CD4-positive, CD25-positive, alpha-beta regulatory T cell (primary cell): ENCODE measurements around the gene EPS8. TPM values are rescaled to one million over a fixed set of nuclear protein-coding genes. Genes with fewer than 3 reads are reported as not detected.
"Not testable (repeated sequence)": the region's sequence is repeated elsewhere in the genome, so short reads cannot be mapped to it uniquely, and the experiment has no call there.

Experiments used
- ATAC-seq, 2 donors: fragments of 150-1000 bp; cut with Tn5 transposase; one replicate each; pipeline ENCODE4 v1.10.0; 2021; ENCODE audit warnings: low read depth in 2 of 2, moderate number of reproducible peaks in 2 of 2, moderate library complexity in 1 of 2
- DNase-seq, 3 donors: peaks; one replicate each; pipeline versions ENCODE4 v3.0.0 to v3.0.0-alpha.2; 2012 to 2022; ENCODE audit warnings: mixed read lengths in 1 of 3
- H3K27ac ChIP-seq: one replicate; pipeline ENCODE4 v1.7.0; 2013; ENCODE audit warnings: mild to moderate bottlenecking, low read length; ENCODE audit not compliant: insufficient read depth, poor library complexity, severe bottlenecking
- H3K27me3 ChIP-seq: one replicate; pipeline ENCODE4 v1.7.0; 2013; ENCODE audit warnings: low read length; ENCODE audit not compliant: control insufficient read depth, insufficient read depth
- H3K36me3 ChIP-seq: one replicate; pipeline ENCODE4 v1.7.0; 2013; ENCODE audit warnings: mild to moderate bottlenecking, low read length, moderate library complexity; ENCODE audit not compliant: control insufficient read depth, insufficient read depth
- H3K4me1 ChIP-seq: 2 replicates; pipeline ENCODE4 v1.7.0; 2013; ENCODE audit warnings: mild to moderate bottlenecking, low read length; ENCODE audit not compliant: insufficient read depth, control insufficient read depth, poor library complexity, severe bottlenecking
- H3K4me3 ChIP-seq: one replicate; pipeline ENCODE4 v1.7.0; 2013; ENCODE audit warnings: low read depth, mild to moderate bottlenecking, low read length, moderate library complexity
- H3K9me3 ChIP-seq, 2 experiments: 1 replicate in 1 of 2; 2 replicates in 1 of 2; pipeline ENCODE4 v1.7.0; 2013; ENCODE audit warnings: low read length in 2 of 2, mild to moderate bottlenecking in 1 of 2, moderate library complexity in 1 of 2; ENCODE audit not compliant: control insufficient read depth in 2 of 2
- H3K27ac Mint-ChIP-seq, 3 donors: one replicate each; pipeline ENCODE4 v1.8.0; 2020 to 2022; ENCODE audit warnings: mild to moderate bottlenecking in 3 of 3, mixed read lengths in 3 of 3, moderate library complexity in 2 of 3
- H3K27me3 Mint-ChIP-seq: one replicate; pipeline ENCODE4 v1.8.0; 2022; ENCODE audit warnings: mild to moderate bottlenecking, mixed read lengths
- H3K36me3 Mint-ChIP-seq: one replicate; pipeline ENCODE4 v1.8.0; 2020; ENCODE audit warnings: mixed read lengths
- H3K4me1 Mint-ChIP-seq, 4 donors: one replicate each; pipeline ENCODE4 v1.8.0; 2020 to 2022; ENCODE audit warnings: mixed read lengths in 4 of 4, mild to moderate bottlenecking in 1 of 4
- H3K4me3 Mint-ChIP-seq, 4 donors: one replicate each; pipeline ENCODE4 v1.8.0; 2020 to 2022; ENCODE audit warnings: mild to moderate bottlenecking in 4 of 4, mixed read lengths in 4 of 4, moderate library complexity in 3 of 4
- H3K9me3 Mint-ChIP-seq, 7 donors: one replicate each; pipeline ENCODE4 v1.8.0; 2020 to 2022; ENCODE audit warnings: mixed read lengths in 7 of 7, mild to moderate bottlenecking in 3 of 7, moderate library complexity in 2 of 7
- polyA plus RNA-seq, 4 donors: library from polyadenylated mRNA; unstranded; fragments of 300-500 nt; fragmentation: Illumina TruSeq; gene quantifications; one replicate each; pipeline ENCODE4 v1.2.3, GENCODE V29; 2021
- total RNA-seq: library from RNA; stranded (reverse); gene quantifications from one replicate; pipeline ENCODE4 v1.2.3, GENCODE V29; 2022

EPS8 gene
- total and polyA plus RNA-seq, 5 donors from 2014 or later, result 1.1 to 3.3 (median 1.8) TPM

GRCh38 chr12:15751741-15752140, 37.4 kb downstream of the EPS8 start:
- H3K4me1 Mint-ChIP-seq, result no peaks in the 10 kb centered on the region
- Histone ChIP-seq H3K27ac (no peak overlapping the region), H3K4me1 (no peaks in the 10 kb centered on the region), H3K4me3 (no peak overlapping the region), H3K27me3 (peaks cover 3% of the 10 kb centered on the region), H3K36me3 (no peaks in the 10 kb centered on the region), H3K9me3 (no peaks in the 10 kb centered on the region)
- no peaks in the 10 kb centered on the region for H3K36me3 Mint-ChIP-seq
- DNase-seq (no peak), ATAC-seq (no peak)
- no peak overlapping the region for H3K27ac Mint-ChIP-seq
- no peak overlapping the region for H3K4me3 Mint-ChIP-seq
- H3K9me3 Mint-ChIP-seq, result peaks cover 0 to 8% (median 0%) of the 10 kb centered on the region in 7 donors
- H3K27me3 Mint-ChIP-seq, result peaks cover 11% of the 10 kb centered on the region

GRCh38 chr12:15749937-15750336, 39.3 kb downstream of the EPS8 start:
- H3K27ac ChIP-seq, result no peak overlapping the region
- no peaks in the 10 kb centered on the region for H3K4me1 Mint-ChIP-seq
- no peak overlapping the region for H3K4me3 ChIP-seq
- H3K27me3 Mint-ChIP-seq, result peaks cover 11% of the 10 kb centered on the region
- H3K9me3 ChIP-seq, result no peaks in the 10 kb centered on the region
- no peak for ATAC-seq
- no peaks in the 10 kb centered on the region for H3K36me3 Mint-ChIP-seq
- no peak overlapping the region for H3K27ac Mint-ChIP-seq
- no peak for DNase-seq
- no peaks in the 10 kb centered on the region for H3K36me3 ChIP-seq
- H3K4me3 Mint-ChIP-seq, result peak overlapping the region in 1 of 4 donors; percentile 28
- peaks cover 3% of the 10 kb centered on the region for H3K27me3 ChIP-seq
- H3K9me3 Mint-ChIP-seq, result peaks cover 0 to 4% (median 0%) of the 10 kb centered on the region in 7 donors
- H3K4me1 ChIP-seq, result no peaks in the 10 kb centered on the region

DNA sequence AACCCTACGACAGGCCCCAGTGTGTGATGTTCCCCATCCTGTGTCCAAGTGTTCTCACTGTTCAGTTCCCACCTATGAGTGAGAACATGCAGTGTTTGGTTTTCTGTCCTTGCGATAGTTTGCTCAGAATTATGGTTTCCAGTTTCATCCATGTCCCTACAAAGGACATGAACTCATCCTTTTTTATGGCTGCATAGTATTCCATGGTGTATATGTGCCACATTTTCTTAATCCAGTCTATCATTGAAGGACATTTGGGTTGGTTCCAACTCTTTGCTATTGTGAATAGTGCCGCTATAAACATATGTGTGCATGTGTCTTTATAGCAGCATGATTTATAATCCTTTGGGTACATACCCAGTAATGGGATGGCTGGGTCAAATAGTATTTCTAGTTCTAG, 47.3 kb downstream of the EPS8 start:
- not testable (repeated sequence) for H3K4me1 ChIP-seq, DNase-seq, H3K4me1 Mint-ChIP-seq, H3K36me3 Mint-ChIP-seq, H3K36me3 ChIP-seq, H3K4me3 ChIP-seq, H3K27ac ChIP-seq, H3K27ac Mint-ChIP-seq, H3K27me3 ChIP-seq, H3K27me3 Mint-ChIP-seq, H3K4me3 Mint-ChIP-seq, ATAC-seq, H3K9me3 ChIP-seq
- H3K9me3 Mint-ChIP-seq, result peaks cover 0 to 13% (median 2%) of the 10 kb centered on the region in 7 donors

DNA sequence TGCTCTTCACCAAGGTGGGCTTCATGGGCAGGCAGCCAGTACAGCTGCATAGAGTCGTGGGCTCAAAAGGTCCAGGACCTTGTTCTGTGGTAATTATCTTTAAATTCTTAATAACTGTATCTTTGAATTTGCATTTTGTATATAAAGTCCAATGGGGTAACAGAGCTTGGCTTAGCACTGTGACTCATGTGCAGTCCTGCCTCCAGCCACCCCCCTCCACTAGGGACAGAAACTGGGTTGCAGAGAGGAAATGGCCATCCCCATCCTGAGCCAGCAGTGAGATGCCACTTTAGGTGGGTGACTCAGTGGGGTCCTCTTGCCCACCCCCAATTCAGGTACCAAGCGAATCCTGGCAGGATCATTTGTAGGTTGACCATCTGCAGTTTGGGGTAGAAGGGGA, 48.1 kb downstream of the EPS8 start:
- H3K4me1 Mint-ChIP-seq, result no peaks in the 10 kb centered on the region
- H3K36me3 Mint-ChIP-seq, result no peaks in the 10 kb centered on the region
- H3K27ac Mint-ChIP-seq, result no peak overlapping the region
- Histone ChIP-seq H3K4me1 (no peaks in the 10 kb centered on the region), H3K4me3 (no peak overlapping the region), H3K27me3 (no peaks in the 10 kb centered on the region), H3K27ac (no peak overlapping the region), H3K36me3 (no peaks in the 10 kb centered on the region), H3K9me3 (no peaks in the 10 kb centered on the region)
- no peak overlapping the region for H3K4me3 Mint-ChIP-seq
- H3K27me3 Mint-ChIP-seq, result no peaks in the 10 kb centered on the region
- ATAC-seq, result no peak
- DNase-seq, result no peak
- peaks cover 0 to 13% (median 2%) of the 10 kb centered on the region in 7 donors for H3K9me3 Mint-ChIP-seq

DNA sequence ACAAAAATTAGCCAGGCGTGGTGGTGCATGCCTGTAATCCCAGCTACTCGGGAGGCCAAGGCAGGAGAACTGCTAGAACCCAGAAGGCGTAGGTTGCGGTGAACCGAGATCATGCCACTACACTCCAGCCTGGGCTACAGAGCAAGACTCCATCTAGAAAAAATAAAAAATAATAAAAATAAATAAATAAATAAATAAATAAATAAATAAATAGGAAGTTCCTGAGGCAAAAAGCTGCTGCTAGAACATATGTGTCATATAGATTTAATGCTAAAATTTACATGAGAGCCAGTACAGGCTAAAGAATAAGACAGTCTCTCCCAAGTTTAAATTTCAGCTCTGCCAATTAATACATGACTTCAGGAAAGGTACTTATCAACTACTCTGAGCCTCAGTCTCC, 48.8 kb downstream of the EPS8 start:
- not testable (repeated sequence) for H3K4me3 ChIP-seq, ATAC-seq, H3K27ac Mint-ChIP-seq, H3K27me3 Mint-ChIP-seq, DNase-seq, H3K9me3 ChIP-seq, H3K36me3 Mint-ChIP-seq, H3K4me1 Mint-ChIP-seq, H3K36me3 ChIP-seq, H3K27me3 ChIP-seq, H3K4me3 Mint-ChIP-seq, H3K27ac ChIP-seq, H3K4me1 ChIP-seq
- peaks cover 0 to 13% (median 2%) of the 10 kb centered on the region in 7 donors for H3K9me3 Mint-ChIP-seq

DNA sequence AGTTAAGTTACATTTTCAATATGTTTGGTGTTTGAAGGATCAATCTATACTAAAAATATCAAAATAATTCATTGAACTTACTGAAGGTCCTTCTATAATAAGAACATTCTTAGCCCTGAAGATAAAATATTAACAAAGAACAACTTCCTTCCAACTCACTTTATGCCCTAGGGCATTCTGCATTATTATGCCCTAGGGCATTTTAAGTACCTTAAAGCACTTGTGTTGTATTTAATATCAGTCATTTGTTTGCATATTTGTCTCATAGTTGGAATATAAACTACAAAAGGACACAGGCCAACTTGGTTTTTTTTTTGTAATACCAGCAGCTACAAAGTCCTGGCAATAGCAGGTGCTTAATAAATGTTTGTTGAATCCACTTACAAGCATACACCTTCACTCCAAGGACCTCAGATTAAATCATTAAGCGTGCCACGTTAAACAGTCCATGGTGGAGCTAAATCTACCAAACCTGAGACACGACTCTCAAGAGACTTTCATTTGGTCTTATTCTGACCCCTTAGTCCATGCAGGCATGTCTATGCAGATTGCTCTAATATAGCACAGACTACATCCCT, 50.7 kb downstream of the EPS8 start:
- Histone ChIP-seq H3K27ac (no peak overlapping the region), H3K36me3 (no peaks in the 10 kb centered on the region), H3K9me3 (no peaks in the 10 kb centered on the region), H3K4me3 (no peak overlapping the region), H3K27me3 (no peaks in the 10 kb centered on the region), H3K4me1 (no peaks in the 10 kb centered on the region)
- ATAC-seq (no peak), DNase-seq (no peak)
- H3K36me3 Mint-ChIP-seq, result no peaks in the 10 kb centered on the region
- H3K4me1 Mint-ChIP-seq, result no peaks in the 10 kb centered on the region
- peaks cover 5% of the 10 kb centered on the region for H3K27me3 Mint-ChIP-seq
- peaks cover 0 to 13% (median 0%) of the 10 kb centered on the region in 7 donors for H3K9me3 Mint-ChIP-seq
- no peak overlapping the region for H3K4me3 Mint-ChIP-seq
- H3K27ac Mint-ChIP-seq, result no peak overlapping the region

GRCh38 chr12:15735837-15736615, 53.2 kb downstream of the EPS8 start:
- Histone ChIP-seq H3K27ac (no peak overlapping the region), H3K4me1 (no peaks in the 10 kb centered on the region), H3K4me3 (no peak overlapping the region), H3K9me3 (no peaks in the 10 kb centered on the region), H3K36me3 (no peaks in the 10 kb centered on the region), H3K27me3 (no peaks in the 10 kb centered on the region)
- peaks cover 0 to 3% (median 0%) of the 10 kb centered on the region in 7 donors for H3K9me3 Mint-ChIP-seq
- H3K4me3 Mint-ChIP-seq, result no peak overlapping the region
- ATAC-seq (no peak), DNase-seq (no peak)
- H3K36me3 Mint-ChIP-seq, result no peaks in the 10 kb centered on the region
- H3K27ac Mint-ChIP-seq, result no peak overlapping the region
- no peaks in the 10 kb centered on the region for H3K4me1 Mint-ChIP-seq
- H3K27me3 Mint-ChIP-seq, result peaks cover 5% of the 10 kb centered on the region

DNA sequence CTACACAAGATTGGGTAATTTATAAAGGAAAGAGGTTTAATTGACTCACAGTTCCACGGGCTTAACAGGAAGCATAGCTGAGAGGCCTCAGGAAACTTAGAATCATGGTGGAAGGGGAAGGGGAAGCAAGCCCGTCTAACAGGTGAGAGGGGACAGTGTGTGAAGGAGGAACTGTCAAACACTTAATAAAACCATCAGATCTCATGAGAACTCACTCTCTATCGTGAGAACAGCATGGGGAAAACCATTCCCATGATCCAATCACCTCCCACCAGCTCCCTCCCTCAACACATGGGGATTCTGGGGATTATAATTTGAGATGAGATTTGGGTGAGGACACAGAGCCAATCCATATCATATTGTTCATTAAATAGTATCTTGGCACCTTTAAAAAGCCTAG, 56.1 kb downstream of the EPS8 start:
- ATAC-seq, result no peak
- no peak overlapping the region for H3K4me3 Mint-ChIP-seq

More for the DNA sequence above, 56.1 kb downstream of the EPS8 start:
- no peaks in the 10 kb centered on the region for H3K36me3 ChIP-seq
- H3K9me3 ChIP-seq, result no peaks in the 10 kb centered on the region
- Mint-ChIP-seq H3K27me3 (peaks cover 9% of the 10 kb centered on the region), H3K9me3 (peaks cover 0 to 3% (median 0%) of the 10 kb centered on the region in 7 donors), H3K4me1 (no peaks in the 10 kb centered on the region), H3K36me3 (no peaks in the 10 kb centered on the region), H3K27ac (peak overlapping the region in 1 of 3 donors; percentile 5)
- no peak overlapping the region for H3K4me3 ChIP-seq
- H3K4me1 ChIP-seq, result no peaks in the 10 kb centered on the region
- no peak for DNase-seq
- H3K27me3 ChIP-seq, result no peaks in the 10 kb centered on the region
- H3K27ac ChIP-seq, result no peak overlapping the region
